HepG2 (cell line): Measurements from ENCODE around the gene PPP1R16B. TPM values are rescaled to one million over a fixed set of nuclear protein-coding genes. Genes with fewer than 3 reads are reported as not detected.

Source experiments
- FLYWCH1 ChIP-seq: sonication (generic); formaldehyde crosslinking; IDR thresholded peaks from 2 replicates; pipeline ENCODE4 v1.8.1; 2023; ENCODE audit warnings: mild to moderate bottlenecking, missing genetic modification reagents
- MAFF ChIP-seq: IDR thresholded peaks from 2 replicates; pipeline ENCODE4 v1.6.1; 2011; ENCODE audit warnings: low read depth, low read length, improper control_type of control experiment
- RARA ChIP-seq: IDR thresholded peaks from 2 replicates; pipeline ENCODE4 v1.6.1; 2016; ENCODE audit warnings: missing genetic modification reagents, missing compliant biosample characterization
- SETDB1 ChIP-seq: sonication (generic); formaldehyde crosslinking; IDR thresholded peaks from 2 replicates; pipeline ENCODE4 v1.5.1; 2020; ENCODE audit warnings: missing genetic modification reagents, mild to moderate bottlenecking, borderline replicate concordance
- ZBTB7A ChIP-seq: sonication (generic); formaldehyde crosslinking; IDR thresholded peaks from 2 replicates; pipeline ENCODE4 v1.8.0; 2022; ENCODE audit warnings: mild to moderate bottlenecking, missing genetic modification reagents
- ZFP41 ChIP-seq: sonication (generic); formaldehyde crosslinking; IDR thresholded peaks from 2 replicates; pipeline ENCODE4 v1.4.0; 2020; ENCODE audit warnings: mild to moderate bottlenecking, missing genetic modification reagents, borderline replicate concordance
- ZNF501 ChIP-seq: sonication (generic); formaldehyde crosslinking; IDR thresholded peaks from 2 replicates; pipeline ENCODE4 v1.5.1; 2020; ENCODE audit warnings: mild to moderate bottlenecking, moderate library complexity, missing genetic modification reagents
- ZNF720 ChIP-seq: sonication (generic); formaldehyde crosslinking; IDR thresholded peaks from 2 replicates; pipeline ENCODE4 v1.4.0; 2020; ENCODE audit warnings: missing genetic modification reagents
- polyA plus RNA-seq, 8 experiments: library from polyadenylated mRNA; depleted of rRNA in 3 of 8; stranded (reverse) in 7 of 8; unstranded in 1 of 8; fragments of >200 nt; fragmentation: Illumina TruSeq in 4 of 8; extraction: Trizol in 4 of 8; gene quantifications; 2 replicates each; pipeline versions ENCODE4 v1.2.1 to v1.2.3, GENCODE V29; 2011 to 2016; ENCODE audit warnings: low read depth in 4 of 8, missing spikeins in 1 of 8, mixed read lengths in 1 of 8; ENCODE audit not compliant: insufficient read depth in 1 of 8
- total RNA-seq, 5 experiments: library from RNA; depleted of rRNA; stranded (reverse); fragments of >200 nt; fragmentation: Illumina TruSeq; extraction: Trizol; gene quantifications; 2 replicates each; pipeline ENCODE4 v1.2.3, GENCODE V29; 2016; ENCODE audit warnings: low read depth in 1 of 5
- TF ChIP-seq, protein P1 (sequence below): sonication (generic); formaldehyde crosslinking; IDR thresholded peaks from 2 replicates; pipeline ENCODE4 v1.4.0; 2020; ENCODE audit warnings: missing genetic modification reagents, borderline replicate concordance
- TF ChIP-seq, protein P2 (sequence below): sonication (generic); formaldehyde crosslinking; IDR thresholded peaks from 2 replicates; pipeline ENCODE4 v1.5.1; 2020; ENCODE audit warnings: missing genetic modification reagents, mild to moderate bottlenecking, borderline replicate concordance
- TF ChIP-seq, protein P3 (sequence below): sonication (generic); formaldehyde crosslinking; IDR thresholded peaks from 2 replicates; pipeline ENCODE4 v1.4.0; 2020; ENCODE audit warnings: mild to moderate bottlenecking, missing genetic modification reagents
- TF ChIP-seq, protein P4 (sequence below), 2 experiments: sonication (generic) in 1 of 2; formaldehyde crosslinking in 1 of 2; IDR thresholded peaks; 2 replicates each; pipeline versions ENCODE4 v1.5.1 to v1.6.1; 2011 to 2020; ENCODE audit warnings: borderline replicate concordance in 1 of 2, low read depth in 1 of 2, low read length in 1 of 2, mild to moderate bottlenecking in 1 of 2, missing genetic modification reagents in 1 of 2, moderate library complexity in 1 of 2
- TF ChIP-seq, protein P5 (sequence below), 2 experiments: sonication (generic) in 1 of 2; formaldehyde crosslinking in 1 of 2; IDR thresholded peaks; 2 replicates each; pipeline versions ENCODE4 v1.4.0 to v1.6.1; 2016 to 2020; ENCODE audit warnings: borderline replicate concordance in 1 of 2, low read depth in 1 of 2, mild to moderate bottlenecking in 1 of 2, missing genetic modification reagents in 1 of 2
- TF ChIP-seq, protein P6 (sequence below): sonication (generic); formaldehyde crosslinking; IDR thresholded peaks from 2 replicates; pipeline ENCODE4 v1.8.1; 2023; ENCODE audit warnings: missing genetic modification reagents, mild to moderate bottlenecking, borderline replicate concordance

The PPP1R16B gene
- total and polyA plus RNA-seq, 2 of the 13 experiments (the other 11 are each of a cell fraction or from before 2014, with no cell fraction given) = 0.02 to 0.11 TPM

DNA sequence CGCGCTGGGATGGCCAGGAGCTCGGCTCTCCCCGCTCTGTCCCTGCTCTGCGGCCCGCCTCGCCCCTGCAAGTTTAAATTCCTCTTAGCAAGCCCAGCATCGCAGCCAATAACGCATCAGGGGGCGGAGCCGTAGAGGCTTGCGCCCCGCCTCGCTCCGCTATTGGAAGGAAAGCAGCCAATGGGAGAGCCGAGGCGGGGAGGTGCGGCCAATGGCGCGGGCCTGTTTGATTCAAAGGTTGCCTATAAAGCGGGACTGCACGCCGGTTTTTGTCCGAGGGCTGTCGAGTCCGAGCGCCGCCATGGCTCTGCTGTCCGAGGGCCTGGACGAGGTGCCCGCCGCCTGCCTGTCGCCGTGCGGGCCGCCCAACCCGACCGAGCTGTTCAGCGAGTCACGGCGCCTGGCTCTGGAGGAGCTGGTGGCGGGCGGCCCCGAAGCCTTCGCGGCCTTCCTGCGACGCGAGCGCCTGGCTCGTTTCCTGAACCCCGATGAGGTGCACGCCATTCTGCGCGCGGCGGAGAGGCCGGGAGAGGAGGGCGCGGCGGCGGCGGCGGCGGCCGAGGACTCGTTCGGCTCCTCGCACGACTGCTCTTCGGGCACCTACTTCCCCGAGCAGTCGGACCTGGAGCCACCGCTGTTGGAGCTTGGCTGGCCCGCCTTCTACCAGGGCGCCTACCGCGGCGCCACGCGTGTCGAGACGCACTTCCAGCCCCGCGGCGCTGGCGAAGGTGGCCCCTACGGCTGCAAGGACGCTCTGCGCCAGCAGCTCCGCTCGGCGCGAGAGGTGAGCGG is 120.8 kb downstream of the PPP1R16B start, which contains the start of gene FAM83D (continued):
- TF ChIP-seq, protein P1, sequence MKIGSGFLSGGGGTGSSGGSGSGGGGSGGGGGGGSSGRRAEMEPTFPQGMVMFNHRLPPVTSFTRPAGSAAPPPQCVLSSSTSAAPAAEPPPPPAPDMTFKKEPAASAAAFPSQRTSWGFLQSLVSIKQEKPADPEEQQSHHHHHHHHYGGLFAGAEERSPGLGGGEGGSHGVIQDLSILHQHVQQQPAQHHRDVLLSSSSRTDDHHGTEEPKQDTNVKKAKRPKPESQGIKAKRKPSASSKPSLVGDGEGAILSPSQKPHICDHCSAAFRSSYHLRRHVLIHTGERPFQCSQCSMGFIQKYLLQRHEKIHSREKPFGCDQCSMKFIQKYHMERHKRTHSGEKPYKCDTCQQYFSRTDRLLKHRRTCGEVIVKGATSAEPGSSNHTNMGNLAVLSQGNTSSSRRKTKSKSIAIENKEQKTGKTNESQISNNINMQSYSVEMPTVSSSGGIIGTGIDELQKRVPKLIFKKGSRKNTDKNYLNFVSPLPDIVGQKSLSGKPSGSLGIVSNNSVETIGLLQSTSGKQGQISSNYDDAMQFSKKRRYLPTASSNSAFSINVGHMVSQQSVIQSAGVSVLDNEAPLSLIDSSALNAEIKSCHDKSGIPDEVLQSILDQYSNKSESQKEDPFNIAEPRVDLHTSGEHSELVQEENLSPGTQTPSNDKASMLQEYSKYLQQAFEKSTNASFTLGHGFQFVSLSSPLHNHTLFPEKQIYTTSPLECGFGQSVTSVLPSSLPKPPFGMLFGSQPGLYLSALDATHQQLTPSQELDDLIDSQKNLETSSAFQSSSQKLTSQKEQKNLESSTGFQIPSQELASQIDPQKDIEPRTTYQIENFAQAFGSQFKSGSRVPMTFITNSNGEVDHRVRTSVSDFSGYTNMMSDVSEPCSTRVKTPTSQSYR (CRISPR knock-in tag) = no peak
- TF ChIP-seq FLYWCH1 (CRISPR knock-in tag) (peak; percentile 27; the same call in 1 of the 2 replicates), ZNF720 (CRISPR knock-in tag) (0 out of 2 replicates have a peak, but pooled peaks have one; percentile 75), ZBTB7A (CRISPR knock-in tag) (peak; percentile 88), ZFP41 (CRISPR knock-in tag) (peak; percentile 71), SETDB1 (CRISPR knock-in tag) (no peak), MAFF (no peak), ZNF501 (CRISPR knock-in tag) (peak; percentile 97), RARA (CRISPR knock-in tag) (no peak)
- TF ChIP-seq, protein P2, sequence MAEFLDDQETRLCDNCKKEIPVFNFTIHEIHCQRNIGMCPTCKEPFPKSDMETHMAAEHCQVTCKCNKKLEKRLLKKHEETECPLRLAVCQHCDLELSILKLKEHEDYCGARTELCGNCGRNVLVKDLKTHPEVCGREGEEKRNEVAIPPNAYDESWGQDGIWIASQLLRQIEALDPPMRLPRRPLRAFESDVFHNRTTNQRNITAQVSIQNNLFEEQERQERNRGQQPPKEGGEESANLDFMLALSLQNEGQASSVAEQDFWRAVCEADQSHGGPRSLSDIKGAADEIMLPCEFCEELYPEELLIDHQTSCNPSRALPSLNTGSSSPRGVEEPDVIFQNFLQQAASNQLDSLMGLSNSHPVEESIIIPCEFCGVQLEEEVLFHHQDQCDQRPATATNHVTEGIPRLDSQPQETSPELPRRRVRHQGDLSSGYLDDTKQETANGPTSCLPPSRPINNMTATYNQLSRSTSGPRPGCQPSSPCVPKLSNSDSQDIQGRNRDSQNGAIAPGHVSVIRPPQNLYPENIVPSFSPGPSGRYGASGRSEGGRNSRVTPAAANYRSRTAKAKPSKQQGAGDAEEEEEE (CRISPR knock-in tag) = no peak
- TF ChIP-seq, protein P3, sequence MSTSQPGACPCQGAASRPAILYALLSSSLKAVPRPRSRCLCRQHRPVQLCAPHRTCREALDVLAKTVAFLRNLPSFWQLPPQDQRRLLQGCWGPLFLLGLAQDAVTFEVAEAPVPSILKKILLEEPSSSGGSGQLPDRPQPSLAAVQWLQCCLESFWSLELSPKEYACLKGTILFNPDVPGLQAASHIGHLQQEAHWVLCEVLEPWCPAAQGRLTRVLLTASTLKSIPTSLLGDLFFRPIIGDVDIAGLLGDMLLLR (CRISPR knock-in tag) = peak; percentile 44; the same call in 1 of the 2 replicates
- TF ChIP-seq, protein P4, sequence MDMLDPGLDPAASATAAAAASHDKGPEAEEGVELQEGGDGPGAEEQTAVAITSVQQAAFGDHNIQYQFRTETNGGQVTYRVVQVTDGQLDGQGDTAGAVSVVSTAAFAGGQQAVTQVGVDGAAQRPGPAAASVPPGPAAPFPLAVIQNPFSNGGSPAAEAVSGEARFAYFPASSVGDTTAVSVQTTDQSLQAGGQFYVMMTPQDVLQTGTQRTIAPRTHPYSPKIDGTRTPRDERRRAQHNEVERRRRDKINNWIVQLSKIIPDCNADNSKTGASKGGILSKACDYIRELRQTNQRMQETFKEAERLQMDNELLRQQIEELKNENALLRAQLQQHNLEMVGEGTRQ (IDR thresholded peaks at IDR 0.05; ENCODE audit: low read depth, low read length) = no peak
- TF ChIP-seq, protein P4 (CRISPR knock-in tag; IDR thresholded peaks at IDR 0.05; ENCODE audit: borderline replicate concordance) = no peak; the same call in 1 of the 2 replicates
- TF ChIP-seq, protein P5, sequence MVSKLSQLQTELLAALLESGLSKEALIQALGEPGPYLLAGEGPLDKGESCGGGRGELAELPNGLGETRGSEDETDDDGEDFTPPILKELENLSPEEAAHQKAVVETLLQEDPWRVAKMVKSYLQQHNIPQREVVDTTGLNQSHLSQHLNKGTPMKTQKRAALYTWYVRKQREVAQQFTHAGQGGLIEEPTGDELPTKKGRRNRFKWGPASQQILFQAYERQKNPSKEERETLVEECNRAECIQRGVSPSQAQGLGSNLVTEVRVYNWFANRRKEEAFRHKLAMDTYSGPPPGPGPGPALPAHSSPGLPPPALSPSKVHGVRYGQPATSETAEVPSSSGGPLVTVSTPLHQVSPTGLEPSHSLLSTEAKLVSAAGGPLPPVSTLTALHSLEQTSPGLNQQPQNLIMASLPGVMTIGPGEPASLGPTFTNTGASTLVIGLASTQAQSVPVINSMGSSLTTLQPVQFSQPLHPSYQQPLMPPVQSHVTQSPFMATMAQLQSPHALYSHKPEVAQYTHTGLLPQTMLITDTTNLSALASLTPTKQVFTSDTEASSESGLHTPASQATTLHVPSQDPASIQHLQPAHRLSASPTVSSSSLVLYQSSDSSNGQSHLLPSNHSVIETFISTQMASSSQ (IDR thresholded peaks at IDR 0.05; ENCODE audit: low read depth) = peak; percentile 44; the same call in 1 of the 2 replicates
- TF ChIP-seq, protein P5 (CRISPR knock-in tag; IDR thresholded peaks at IDR 0.05; ENCODE audit: borderline replicate concordance) = peak; percentile 81; the same call in 1 of the 2 replicates
- TF ChIP-seq, protein P6, sequence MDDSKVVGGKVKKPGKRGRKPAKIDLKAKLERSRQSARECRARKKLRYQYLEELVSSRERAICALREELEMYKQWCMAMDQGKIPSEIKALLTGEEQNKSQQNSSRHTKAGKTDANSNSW (CRISPR knock-in tag) = peak; percentile 71
